ENCODE results near the gene SIGMAR1.

- no peak for TF ChIP-seq CTCF (IDR thresholded peaks at IDR 0.05)
- no peak for TF ChIP-seq POLR2A (IDR thresholded peaks at IDR 0.05)
Measured at GRCh38 chr9:34642679-34643078, 5.1 kb upstream of the SIGMAR1 start.

Measured in testis (tissue), 2 donors.